CD8-positive, alpha-beta memory T cell (primary cell): ENCODE results near the gene INO80B. TPM values are rescaled to one million over a fixed set of nuclear protein-coding genes. Genes with fewer than 3 reads are reported as not detected.
A peak's percentile ranks its signal among the peaks of the same experiment; 100 is the strongest.

Source experiments
- CTCF ChIA-PET: fragments of 350-600 bp; sonication (Branson Sonifier 250); formaldehyde crosslinking; loops from one replicate; lab custom pipeline; 2021; ENCODE audit warnings: antibody characterized with exemption; lab: Charles Lee
- POLR2A ChIA-PET: fragments of 350-600 bp; sonication (Branson Sonifier 250); formaldehyde crosslinking; loops from one replicate; lab custom pipeline; 2021; ENCODE audit warnings: antibody characterized with exemption; lab: Charles Lee
- DNase-seq, 5 donors: peaks; one replicate each; pipeline versions ENCODE4 v3.0.0 to v3.0.0-alpha.2; 2020 to 2022; ENCODE audit warnings: mixed read lengths in 1 of 5
- H3K27ac ChIP-seq: one replicate; pipeline ENCODE4 v1.7.0; 2013; ENCODE audit warnings: low read depth, mild to moderate bottlenecking, low read length, moderate library complexity
- H3K27me3 ChIP-seq: 2 replicates; pipeline ENCODE4 v1.7.0; 2013; ENCODE audit warnings: low read length, mild to moderate bottlenecking; ENCODE audit not compliant: insufficient read depth, poor library complexity, severe bottlenecking
- H3K36me3 ChIP-seq: 2 replicates; pipeline ENCODE4 v1.7.0; 2013; ENCODE audit warnings: mild to moderate bottlenecking, low read length, moderate library complexity; ENCODE audit not compliant: insufficient read depth
- H3K4me1 ChIP-seq: 2 replicates; pipeline ENCODE4 v1.7.0; 2013; ENCODE audit warnings: mild to moderate bottlenecking, low read length, moderate library complexity; ENCODE audit not compliant: insufficient read depth
- H3K4me3 ChIP-seq: 2 replicates; pipeline ENCODE4 v1.7.0; 2013; ENCODE audit warnings: mild to moderate bottlenecking, low read length
- H3K9me3 ChIP-seq: 2 replicates; pipeline ENCODE4 v1.7.0; 2013; ENCODE audit warnings: mild to moderate bottlenecking, low read length
- H3K27ac Mint-ChIP-seq, 8 donors: one replicate each; pipeline ENCODE4 v1.8.0; 2020 to 2021; ENCODE audit warnings: mixed read lengths in 8 of 8, mild to moderate bottlenecking in 6 of 8, inconsistent platforms in 3 of 8, moderate library complexity in 3 of 8
- H3K27me3 Mint-ChIP-seq, 2 donors: one replicate each; pipeline ENCODE4 v1.8.0; 2020 to 2021; ENCODE audit warnings: mixed read lengths in 2 of 2, mild to moderate bottlenecking in 1 of 2, moderate library complexity in 1 of 2
- H3K36me3 Mint-ChIP-seq, 3 donors: one replicate each; pipeline ENCODE4 v1.8.0; 2020 to 2021; ENCODE audit warnings: mixed read lengths in 3 of 3, inconsistent platforms in 1 of 3, mild to moderate bottlenecking in 1 of 3
- H3K4me1 Mint-ChIP-seq, 3 donors: one replicate each; pipeline ENCODE4 v1.8.0; 2020 to 2021; ENCODE audit warnings: mixed read lengths in 3 of 3, inconsistent platforms in 1 of 3, mild to moderate bottlenecking in 1 of 3
- H3K4me3 Mint-ChIP-seq, 7 donors: one replicate each; pipeline ENCODE4 v1.8.0; 2020 to 2021; ENCODE audit warnings: mixed read lengths in 7 of 7, mild to moderate bottlenecking in 6 of 7, moderate library complexity in 4 of 7, inconsistent platforms in 2 of 7
- H3K9me3 Mint-ChIP-seq, 5 donors: one replicate each; pipeline ENCODE4 v1.8.0; 2020 to 2022; ENCODE audit warnings: mixed read lengths in 5 of 5, mild to moderate bottlenecking in 3 of 5, moderate library complexity in 2 of 5, inconsistent platforms in 1 of 5
- polyA plus RNA-seq: library from polyadenylated mRNA; unstranded; fragments of 300-500 nt; fragmentation: Illumina TruSeq; gene quantifications from one replicate; pipeline ENCODE4 v1.2.3, GENCODE V29; 2021
- total RNA-seq, 2 experiments: library from RNA; stranded (reverse); gene quantifications; one replicate each; pipeline ENCODE4 v1.2.3, GENCODE V29; 2021

Gene INO80B
- total and polyA plus RNA-seq, 3 experiments from 2014 or later, result 7.6 to 44.3 (median 44.1) TPM

DNA sequence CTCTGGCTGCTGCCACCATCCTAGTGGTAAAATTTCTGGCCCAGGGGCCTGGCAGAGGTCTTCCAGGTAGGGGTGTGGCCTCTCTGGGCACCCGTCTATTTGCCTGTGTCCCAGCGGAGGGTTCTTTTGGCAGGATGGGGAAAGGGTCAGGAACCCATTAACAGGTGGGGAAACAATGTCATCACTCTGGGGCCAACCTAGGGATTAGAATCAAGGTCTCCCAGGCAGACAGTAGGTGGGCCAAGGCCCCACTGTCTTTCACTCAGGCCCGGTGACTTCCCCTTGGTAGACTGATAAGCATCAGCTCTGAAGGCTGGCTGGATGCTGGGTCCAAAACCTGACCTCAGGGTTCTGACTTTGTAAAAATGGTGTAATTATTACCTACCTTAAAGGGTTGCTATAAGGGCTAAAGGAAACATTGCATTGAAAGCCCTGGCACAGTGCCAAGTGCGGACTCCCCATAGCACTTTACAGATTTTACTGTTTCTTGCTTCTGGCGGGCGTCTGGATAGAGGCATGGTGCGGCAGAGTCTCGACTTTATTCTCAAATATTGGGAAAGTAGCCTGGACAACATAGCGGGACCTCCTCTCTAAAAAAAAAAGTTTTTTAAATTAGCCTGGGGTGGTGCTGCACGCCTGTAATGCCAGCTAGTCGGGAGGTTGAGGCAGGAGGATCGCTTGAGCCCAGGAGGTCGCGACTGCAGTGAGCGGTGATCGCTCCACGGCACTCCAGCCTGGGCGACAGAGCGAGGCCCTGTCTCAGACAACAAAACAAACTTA, 42.3 kb downstream of the INO80B start:
- Histone ChIP-seq H3K4me3 (peak overlapping the region; percentile 58), H3K27me3 (peaks cover 11% of the 10 kb centered on the region), H3K9me3 (no peaks in the 10 kb centered on the region), H3K4me1 (peaks cover 20% of the 10 kb centered on the region), H3K36me3 (peaks cover 5% of the 10 kb centered on the region), H3K27ac (no peak overlapping the region)
- peaks cover 16 to 30% (median 20%) of the 10 kb centered on the region in 3 donors for H3K4me1 Mint-ChIP-seq
- peak overlapping the region; percentile 60 to 95 (median 91) for H3K4me3 Mint-ChIP-seq
- H3K27ac Mint-ChIP-seq, result peak overlapping the region in 2 of 8 donors; percentile 9 to 26
- H3K27me3 Mint-ChIP-seq, result peaks cover 30 to 36% of the 10 kb centered on the region in 2 donors
- H3K36me3 Mint-ChIP-seq, result peaks cover 0 to 26% (median 10%) of the 10 kb centered on the region in 3 donors
- no peaks in the 10 kb centered on the region for H3K9me3 Mint-ChIP-seq
- CTCF ChIA-PET, result interaction anchor here (0.7 to 1.3 kb wide), 4 partner anchors 13 to 35 kb away, joined by 3 read pairs; partner anchors contain the start of genes DQX1 and MRPL53
- DNase-seq, result no peak
- POLR2A ChIA-PET, result interaction anchor here (1.1 kb wide), 1 partner anchor 24 kb away, joined by 3 read pairs; the partner anchor contains the start of gene MRPL53

DNA sequence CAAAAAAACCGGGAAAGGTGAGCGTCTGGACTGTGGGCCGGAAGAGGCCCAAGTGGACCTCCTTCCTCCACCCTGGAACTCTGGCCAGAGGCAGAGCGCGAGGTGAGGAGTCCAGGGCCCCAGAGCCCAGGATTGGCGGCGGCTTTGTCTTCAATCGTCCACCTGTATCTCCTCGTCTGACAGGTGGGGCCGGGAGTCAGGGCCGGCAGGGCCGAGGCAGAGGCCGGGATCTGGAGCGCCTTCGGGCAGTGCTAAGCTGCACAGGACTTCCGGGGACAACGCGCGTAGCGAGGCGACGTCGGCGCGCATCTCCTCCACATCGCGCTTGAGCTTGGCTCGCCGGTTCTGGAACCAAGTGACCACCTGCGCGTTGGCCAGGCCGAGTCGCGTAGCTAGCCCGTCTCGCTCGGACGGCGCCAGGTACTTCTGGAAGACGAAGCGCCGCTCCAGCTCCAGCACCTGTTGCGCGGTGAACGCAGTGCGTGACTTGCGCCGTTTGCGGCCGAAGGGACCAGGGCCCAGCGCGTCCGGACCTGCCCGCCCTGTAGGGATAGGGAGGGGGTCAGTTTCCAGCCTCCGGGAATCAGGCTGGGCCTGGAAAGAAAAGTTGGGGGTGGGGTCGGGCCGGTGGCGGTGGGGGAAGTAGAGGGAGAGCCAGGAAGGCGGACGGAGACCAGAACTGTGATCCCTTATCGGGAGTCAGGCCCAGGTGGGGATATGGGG, 43.1 kb downstream of the INO80B start:
- Mint-ChIP-seq H3K27ac (peak overlapping the region in 7 of 8 donors; percentile 9 to 92 (median 56)), H3K4me1 (peaks cover 23 to 37% (median 27%) of the 10 kb centered on the region in 3 donors), H3K9me3 (no peaks in the 10 kb centered on the region), H3K36me3 (peaks cover 0 to 18% (median 7%) of the 10 kb centered on the region in 3 donors), H3K4me3 (peak overlapping the region; percentile 88 to 95 (median 91)), H3K27me3 (peaks cover 34 to 42% of the 10 kb centered on the region in 2 donors)
- Histone ChIP-seq H3K27me3 (peaks cover 18% of the 10 kb centered on the region), H3K27ac (no peak overlapping the region), H3K9me3 (no peaks in the 10 kb centered on the region), H3K4me3 (peak overlapping the region; percentile 58), H3K4me1 (peaks cover 24% of the 10 kb centered on the region), H3K36me3 (no peaks in the 10 kb centered on the region)
- DNase-seq, result no peak
- ChIA-PET POLR2A (interaction anchor here (1.1 kb wide), 1 partner anchor 25 kb away, joined by 3 read pairs; the partner anchor contains the start of gene MRPL53), CTCF (interaction anchor here (0.7 to 1.0 kb wide), 3 partner anchors 14 to 34 kb away, joined by 3 read pairs; partner anchors contain the start of gene DQX1)

DNA sequence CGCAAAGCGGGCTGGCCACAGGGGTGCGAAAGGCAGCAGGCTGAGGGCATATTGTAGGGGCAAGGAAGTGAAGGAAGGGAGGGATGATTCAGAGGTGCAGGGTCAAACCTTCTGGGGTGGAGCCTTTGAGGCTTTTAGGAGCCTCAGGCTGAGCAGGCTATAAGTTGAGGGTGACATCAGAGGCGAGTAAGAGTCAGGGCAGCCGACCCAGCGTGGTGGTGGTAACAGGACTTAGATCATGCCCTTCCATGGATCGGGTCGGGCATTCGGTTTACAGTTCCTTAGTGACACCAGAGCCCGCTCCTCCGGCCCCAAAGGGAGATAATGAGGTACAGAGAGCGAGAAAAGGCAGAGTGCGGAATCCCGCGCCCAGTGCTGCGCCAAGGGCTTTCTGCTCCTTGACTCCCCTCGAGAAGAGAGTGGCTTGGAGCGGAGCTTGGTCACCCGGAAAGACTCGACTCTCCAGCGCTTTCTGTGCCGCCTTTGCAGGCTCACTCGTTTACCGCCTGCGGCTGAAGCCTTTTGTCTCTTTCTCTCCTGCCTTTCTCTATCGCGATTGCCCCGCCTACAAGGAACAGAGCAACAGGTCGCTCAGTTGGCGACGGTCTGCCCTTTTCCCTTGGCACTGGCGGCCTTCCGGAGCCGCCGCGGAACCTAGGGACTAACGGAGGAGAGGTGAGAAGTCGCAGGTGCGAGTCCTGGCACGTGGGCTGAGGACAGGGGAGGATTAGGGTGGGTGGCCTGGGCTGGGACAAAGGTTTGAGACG, 43.8 kb downstream of the INO80B start:
- no peak for DNase-seq
- CTCF ChIA-PET, result interaction anchor here (0.7 to 1.8 kb wide), 4 partner anchors 15 to 46 kb away, joined by 3 to 7 read pairs (median 4); partner anchors contain the start of genes CCDC142 and TTC31

DNA sequence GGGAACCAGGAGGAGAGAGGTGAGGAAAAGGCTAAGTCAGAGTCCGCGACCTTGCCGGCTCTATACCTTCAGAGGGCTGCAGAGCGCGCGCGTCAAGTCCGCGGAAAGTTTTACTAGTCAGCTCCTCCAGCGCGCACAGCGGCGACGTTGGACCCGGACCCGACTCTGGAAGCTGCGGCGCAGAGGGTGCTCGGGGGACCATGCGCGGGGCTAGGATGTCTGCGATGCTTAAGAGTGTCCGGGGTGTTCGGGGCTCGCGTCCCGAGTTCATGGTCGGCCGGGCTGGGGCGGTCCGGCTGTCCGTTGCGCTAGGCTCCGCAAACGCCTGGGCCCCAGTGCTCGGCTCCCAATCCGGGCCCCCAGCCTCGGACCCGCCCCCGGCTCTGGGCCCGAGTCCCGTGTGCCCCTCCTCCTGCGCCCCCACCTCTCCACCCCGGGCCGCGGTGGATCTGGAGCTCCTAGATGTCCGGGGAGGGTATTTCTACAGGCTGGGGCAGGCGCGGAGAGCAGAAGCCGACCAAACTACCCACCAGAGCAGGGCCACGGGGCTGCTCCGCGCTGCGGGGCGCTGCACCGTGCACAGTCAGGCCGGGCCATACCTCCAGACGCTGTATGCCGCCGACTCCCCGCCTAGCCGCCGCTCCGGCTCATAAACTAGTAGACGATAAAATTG, 44.5 kb downstream of the INO80B start, which contains the start of gene LBX2:
Gene LBX2 (minus strand): TSS at position 337 of the 673 bp plus-strand sequence. CDS start 66 bp downstream, at position 271.
- Histone ChIP-seq H3K4me3 (peak within 1 kb of the TSS; percentile 58), H3K27me3 (peaks cover 20% of the 10 kb centered on the region), H3K9me3 (no peaks in the 10 kb centered on the region), H3K27ac (no peak within 1 kb of the TSS), H3K4me1 (peaks cover 33% of the 10 kb centered on the region), H3K36me3 (no peaks in the 10 kb centered on the region)
- DNase-seq, result no peak
- Mint-ChIP-seq H3K27ac (peak within 1 kb of the TSS; percentile 36 to 92 (median 60)), H3K4me1 (peaks cover 29 to 52% (median 35%) of the 10 kb centered on the region in 3 donors), H3K4me3 (peak within 1 kb of the TSS; percentile 88 to 95 (median 91)), H3K36me3 (peaks cover 0 to 8% (median 2%) of the 10 kb centered on the region in 3 donors), H3K9me3 (peaks cover 0 to 2% (median 0%) of the 10 kb centered on the region in 5 donors), H3K27me3 (peaks cover 36 to 55% of the 10 kb centered on the region in 2 donors)
- ChIA-PET CTCF (interaction anchor here (0.7 to 1.8 kb wide), 4 partner anchors 10 to 45 kb away, joined by 3 to 7 read pairs (median 4); partner anchors contain the start of genes CCDC142 and TTC31), POLR2A (no interaction called here)

More for the DNA sequence above, 43.8 kb downstream of the INO80B start:
- Histone ChIP-seq H3K9me3 (no peaks in the 10 kb centered on the region), H3K27ac (no peak overlapping the region), H3K4me1 (peaks cover 31% of the 10 kb centered on the region), H3K4me3 (peak overlapping the region; percentile 58), H3K36me3 (no peaks in the 10 kb centered on the region), H3K27me3 (peaks cover 20% of the 10 kb centered on the region)
- H3K9me3 Mint-ChIP-seq, result no peaks in the 10 kb centered on the region
- H3K4me3 Mint-ChIP-seq, result peak overlapping the region; percentile 88 to 95 (median 91)
- H3K36me3 Mint-ChIP-seq, result peaks cover 0 to 12% (median 3%) of the 10 kb centered on the region in 3 donors
- H3K4me1 Mint-ChIP-seq, result peaks cover 27 to 45% (median 30%) of the 10 kb centered on the region in 3 donors
- peaks cover 34 to 48% of the 10 kb centered on the region in 2 donors for H3K27me3 Mint-ChIP-seq
- POLR2A ChIA-PET, result interaction anchor here (1.1 kb wide), 1 partner anchor 26 kb away, joined by 3 read pairs; the partner anchor contains the start of gene MRPL53
- peak overlapping the region in 7 of 8 donors; percentile 42 to 92 (median 64) for H3K27ac Mint-ChIP-seq

DNA sequence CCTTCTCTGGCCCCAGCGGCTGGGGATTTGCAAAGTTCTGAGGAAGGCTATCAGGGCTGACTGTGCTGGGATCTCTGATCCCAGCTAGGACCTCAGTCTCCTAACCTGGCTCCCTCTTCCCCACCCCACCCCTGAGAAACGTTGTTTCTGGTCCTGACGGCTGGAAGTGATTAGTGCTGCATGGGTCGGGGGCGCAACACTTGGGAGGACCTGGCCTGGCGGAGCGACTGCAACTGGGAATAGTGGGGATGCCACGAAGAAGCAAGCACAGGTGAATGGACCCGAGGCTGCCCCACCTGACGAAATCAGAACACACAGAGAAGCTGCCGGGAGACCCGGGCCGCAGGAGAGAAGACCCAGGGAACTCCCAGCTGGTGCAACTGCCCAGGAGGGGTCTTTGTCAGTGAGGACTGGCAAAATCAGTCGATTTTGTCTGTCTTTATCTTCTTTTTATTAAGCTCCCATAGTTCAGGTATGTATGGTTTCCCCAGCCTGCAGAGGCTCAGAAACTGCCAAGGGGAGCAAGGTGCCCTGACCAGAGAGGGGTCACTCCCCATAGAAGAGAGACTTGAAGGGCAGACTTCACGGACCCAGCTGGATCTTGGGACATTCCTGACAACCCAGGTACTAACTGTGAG, 45.2 kb downstream of the INO80B start:
- DNase-seq, result no peak
- H3K4me1 ChIP-seq, result peaks cover 33% of the 10 kb centered on the region
- peaks cover 20% of the 10 kb centered on the region for H3K27me3 ChIP-seq
- ChIA-PET POLR2A (interaction anchor here (0.6 kb wide), 1 partner anchor 11 kb away, joined by 3 read pairs; no protein-coding TSS in a partner anchor), CTCF (interaction anchor here (1.2 to 1.8 kb wide), 6 partner anchors 10 to 87 kb away, joined by 3 to 7 read pairs (median 4); partner anchors contain the start of genes CCDC142, TLX2 and TTC31)
- H3K27ac Mint-ChIP-seq, result peak overlapping the region in 1 of 8 donors; percentile 36
- peaks cover 36 to 58% (median 42%) of the 10 kb centered on the region in 3 donors for H3K4me1 Mint-ChIP-seq
- peaks cover 0 to 2% (median 0%) of the 10 kb centered on the region in 5 donors for H3K9me3 Mint-ChIP-seq
- peaks cover 38 to 61% of the 10 kb centered on the region in 2 donors for H3K27me3 Mint-ChIP-seq
- H3K36me3 Mint-ChIP-seq, result peaks cover 3 to 14% (median 8%) of the 10 kb centered on the region in 3 donors
- no peak overlapping the region for H3K4me3 ChIP-seq
- H3K27ac ChIP-seq, result no peak overlapping the region
- H3K4me3 Mint-ChIP-seq, result peak overlapping the region; percentile 26 to 90 (median 32)
- peaks cover 5% of the 10 kb centered on the region for H3K36me3 ChIP-seq
- no peaks in the 10 kb centered on the region for H3K9me3 ChIP-seq

DNA sequence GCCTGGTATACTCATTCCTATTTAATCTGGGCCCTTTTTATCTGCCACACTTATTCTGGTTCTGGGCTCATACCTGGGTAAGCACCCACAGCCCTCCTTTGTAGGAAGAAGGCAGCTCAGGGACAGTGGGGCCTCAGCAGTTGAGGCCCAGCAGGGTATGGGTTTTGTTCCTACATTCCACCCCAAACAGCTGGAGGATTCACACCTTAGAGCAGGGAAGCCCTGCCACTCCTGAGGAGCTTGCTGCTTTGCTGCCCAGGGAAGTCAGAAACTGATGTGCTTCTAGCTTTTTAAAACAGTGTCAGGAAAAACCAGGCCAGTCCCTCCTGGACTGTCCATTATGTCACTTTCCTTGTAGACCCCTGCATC, 45.7 kb downstream of the INO80B start:
- no peak overlapping the region for H3K4me3 ChIP-seq
- POLR2A ChIA-PET, result interaction anchor here (0.6 kb wide), 1 partner anchor 12 kb away, joined by 3 read pairs; no protein-coding TSS in a partner anchor
- no peak for DNase-seq
- Mint-ChIP-seq H3K27ac (peak overlapping the region in 1 of 8 donors; percentile 36), H3K4me1 (peaks cover 40 to 63% (median 47%) of the 10 kb centered on the region in 3 donors), H3K27me3 (peaks cover 40 to 66% of the 10 kb centered on the region in 2 donors), H3K4me3 (peak overlapping the region in 3 of 7 donors; percentile 18 to 72 (median 26)), H3K36me3 (peaks cover 3 to 19% (median 13%) of the 10 kb centered on the region in 3 donors), H3K9me3 (peaks cover 0 to 2% (median 0%) of the 10 kb centered on the region in 5 donors)
- peaks cover 20% of the 10 kb centered on the region for H3K27me3 ChIP-seq
- peaks cover 35% of the 10 kb centered on the region for H3K4me1 ChIP-seq
- CTCF ChIA-PET, result interaction anchor here (1.2 to 1.8 kb wide), 6 partner anchors 10 to 87 kb away, joined by 3 to 7 read pairs (median 4); partner anchors contain the start of genes CCDC142, TLX2 and TTC31
- no peak overlapping the region for H3K27ac ChIP-seq
- no peaks in the 10 kb centered on the region for H3K9me3 ChIP-seq
- H3K36me3 ChIP-seq, result peaks cover 9% of the 10 kb centered on the region
